T-cell (primary cell): ENCODE data around the gene AFAP1L1. TPM values are rescaled to one million over a fixed set of nuclear protein-coding genes. Genes with fewer than 3 reads are reported as not detected.

Experiments
- ATAC-seq, 4 experiments: fragments of 200-7000 bp in 3 of 4; fragments of 150-1000 bp in 1 of 4; cut with Tn5 transposase; replicated peaks in 1 of 4; 1 replicate in 3 of 4; 2 replicates in 1 of 4; pipeline ENCODE4 v1.10.0; 2021; ENCODE audit warnings: moderate library complexity in 3 of 4, mild to moderate bottlenecking in 2 of 4, moderate number of reproducible peaks in 1 of 4
- CTCF ChIA-PET, 2 donors: fragments of 300-600 bp; sonication (Branson Sonifier 250); formaldehyde crosslinking; loops; one replicate each; lab custom pipeline; 2022; ENCODE audit warnings: antibody characterized with exemption in 2 of 2; lab: Charles Lee
- POLR2A ChIA-PET, 2 donors: fragments of 300-600 bp; sonication (Branson Sonifier 250); formaldehyde crosslinking; loops; one replicate each; lab custom pipeline; 2022; ENCODE audit warnings: antibody characterized with exemption in 2 of 2; lab: Charles Lee
- DNase-seq, 35 experiments: peaks; one replicate each; pipeline versions ENCODE4 v3.0.0 to v3.0.0-alpha.2; 2013 to 2023
- H3K27ac ChIP-seq: one replicate; pipeline ENCODE4 v1.5.1; 2013; ENCODE audit warnings: low read length
- H3K27me3 ChIP-seq, 2 experiments: replicated peaks in 1 of 2; 1 replicate in 1 of 2; 2 replicates in 1 of 2; pipeline versions ENCODE4 v1.6.1 to v1.7.0; 2013; ENCODE audit warnings: low read length in 1 of 2, mixed read lengths in 1 of 2; ENCODE audit not compliant: control insufficient read depth in 2 of 2, insufficient read depth in 2 of 2; ENCODE audit errors: extremely low read depth in 1 of 2
- H3K36me3 ChIP-seq, 2 donors: 1 replicate in 1 of 2; 2 replicates in 1 of 2; pipeline versions ENCODE4 v1.6.1 to v1.7.0; 2013; ENCODE audit warnings: low read length in 1 of 2; ENCODE audit not compliant: control insufficient read depth in 2 of 2, insufficient read depth in 1 of 2; ENCODE audit errors: extremely low read depth in 1 of 2
- H3K4me1 ChIP-seq, 2 experiments: 1 replicate in 1 of 2; 2 replicates in 1 of 2; pipeline versions ENCODE4 v1.6.1 to v1.7.0; 2013; ENCODE audit warnings: low read length in 2 of 2, mixed read lengths in 1 of 2; ENCODE audit not compliant: insufficient read depth in 2 of 2, control insufficient read depth in 1 of 2; ENCODE audit errors: extremely low read depth in 1 of 2
- H3K4me3 ChIP-seq, 2 donors: 1 replicate in 1 of 2; 2 replicates in 1 of 2; pipeline versions ENCODE4 v1.5.1 to v1.7.0; 2013; ENCODE audit warnings: mild to moderate bottlenecking in 2 of 2, low read length in 1 of 2, moderate library complexity in 1 of 2; ENCODE audit not compliant: control insufficient read depth in 1 of 2; ENCODE audit errors: extremely low read depth in 1 of 2
- H3K9me3 ChIP-seq: 2 replicates; pipeline ENCODE4 v1.7.0; 2013
- H3K27ac Mint-ChIP-seq, 2 donors: one replicate each; pipeline ENCODE4 v1.8.0; 2020 to 2021; ENCODE audit warnings: mild to moderate bottlenecking in 2 of 2, mixed read lengths in 2 of 2
- H3K27me3 Mint-ChIP-seq, 2 donors: one replicate each; pipeline ENCODE4 v1.8.0; 2021 to 2022; ENCODE audit warnings: mixed read lengths in 2 of 2
- H3K36me3 Mint-ChIP-seq: one replicate; pipeline ENCODE4 v1.8.0; 2021; ENCODE audit warnings: mixed read lengths
- H3K4me1 Mint-ChIP-seq, 3 donors: one replicate each; pipeline ENCODE4 v1.8.0; 2020 to 2022; ENCODE audit warnings: mixed read lengths in 3 of 3, mild to moderate bottlenecking in 1 of 3
- H3K4me3 Mint-ChIP-seq, 3 donors: one replicate each; pipeline ENCODE4 v1.8.0; 2020 to 2022; ENCODE audit warnings: mild to moderate bottlenecking in 3 of 3, mixed read lengths in 3 of 3, moderate library complexity in 3 of 3
- H3K9me3 Mint-ChIP-seq, 3 donors: one replicate each; pipeline ENCODE4 v1.8.0; 2020 to 2022; ENCODE audit warnings: mixed read lengths in 3 of 3
- whole genome bisulfite sequencing: methylation state at CpG from one replicate; pipeline ENCODE4 v1.1.5; 2013; ENCODE audit warnings: missing lambda C conversion rate; ENCODE audit not compliant: insufficient coverage; 5-methylcytosine and 5-hydroxymethylcytosine counted together
- total RNA-seq, 35 experiments: library from RNA in 6 of 35; stranded (reverse) in 6 of 35; fragments of 120-200 nt in 1 of 35; gene quantifications; one replicate each; pipeline versions ENCODE4 v1.2.1 to v1.2.4 and lab custom pipeline; 2013 to 2026

The AFAP1L1 gene
- total RNA-seq, 5 donors from 2014 or later (not counting 1 experiment from before 2014, with no cell fraction given): 0.20 to 0.99 (median 0.50) TPM

- H3K9me3 Mint-ChIP-seq: no peaks in the 10 kb centered on the region
- H3K36me3 Mint-ChIP-seq: no peaks in the 10 kb centered on the region
- DNase-seq (no peak), ATAC-seq (no peak)
- no peaks in the 10 kb centered on the region for H3K36me3 ChIP-seq
- no peak overlapping the region for H3K27ac ChIP-seq
- H3K9me3 ChIP-seq: no peaks in the 10 kb centered on the region
- no peak overlapping the region for H3K4me3 Mint-ChIP-seq
- H3K27me3 ChIP-seq: peaks cover 0 to 20% of the 10 kb centered on the region in 2 experiments
- ChIA-PET POLR2A (interaction anchor here in 1 of 2 donors (1.0 kb wide), 1 partner anchor 72 kb away, joined by 3 read pairs; no protein-coding TSS in a partner anchor), CTCF (interaction anchor here (0.5 to 2.3 kb wide), 13 partner anchors 8 to 183 kb away, joined by 3 to 7 read pairs (median 3); no protein-coding TSS in a partner anchor)
- WGBS: 88% methylated on average over 6 of the region's 12 CpGs
- peaks cover 0 to 2% of the 10 kb centered on the region in 2 donors for H3K27me3 Mint-ChIP-seq
- H3K4me1 ChIP-seq: peaks cover 0 to 7% of the 10 kb centered on the region in 2 experiments
- H3K4me3 ChIP-seq: no peak overlapping the region
- H3K4me1 Mint-ChIP-seq: peaks cover 0 to 9% (median 2%) of the 10 kb centered on the region in 3 donors
- no peak overlapping the region for H3K27ac Mint-ChIP-seq
These were observed 111.0 kb downstream of the AFAP1L1 start for GRCh38 chr5:149382517-149383220.

- Histone ChIP-seq H3K9me3 (no peaks in the 10 kb centered on the region), H3K4me1 (peaks cover 0 to 7% of the 10 kb centered on the region in 2 experiments), H3K36me3 (no peaks in the 10 kb centered on the region), H3K27ac (no peak overlapping the region), H3K4me3 (no peak overlapping the region), H3K27me3 (peaks cover 0 to 20% of the 10 kb centered on the region in 2 experiments)
- WGBS: 100% methylated on average over 1 of the region's 9 CpGs
- H3K27ac Mint-ChIP-seq: no peak overlapping the region
- H3K9me3 Mint-ChIP-seq: no peaks in the 10 kb centered on the region
- H3K36me3 Mint-ChIP-seq: no peaks in the 10 kb centered on the region
- peaks cover 0 to 2% of the 10 kb centered on the region in 2 donors for H3K27me3 Mint-ChIP-seq
- ATAC-seq (no peak), DNase-seq (no peak)
- H3K4me1 Mint-ChIP-seq: peaks cover 0 to 9% (median 2%) of the 10 kb centered on the region in 3 donors
- ChIA-PET POLR2A (no interaction called here), CTCF (interaction anchor here in 1 of 2 donors (2.3 kb wide), 1 partner anchor 183 kb away, joined by 7 read pairs; no protein-coding TSS in a partner anchor)
- no peak overlapping the region for H3K4me3 Mint-ChIP-seq
These were observed 111.7 kb downstream of the AFAP1L1 start for GRCh38 chr5:149383399-149383798.

- DNase-seq: no peak
- Histone ChIP-seq H3K27me3 (peaks cover 0 to 14% of the 10 kb centered on the region in 2 experiments), H3K4me3 (no peak overlapping the region), H3K9me3 (no peaks in the 10 kb centered on the region), H3K27ac (no peak overlapping the region), H3K36me3 (no peaks in the 10 kb centered on the region), H3K4me1 (peaks cover 0 to 7% of the 10 kb centered on the region in 2 experiments)
- ATAC-seq: no peak
- POLR2A ChIA-PET: no interaction called here
- Mint-ChIP-seq H3K27ac (no peak overlapping the region), H3K9me3 (no peaks in the 10 kb centered on the region), H3K4me3 (no peak overlapping the region), H3K27me3 (peaks cover 0 to 2% of the 10 kb centered on the region in 2 donors), H3K36me3 (no peaks in the 10 kb centered on the region), H3K4me1 (peaks cover 0 to 9% (median 6%) of the 10 kb centered on the region in 3 donors)
- WGBS: 80% methylated on average over 2 of the region's 5 CpGs
- CTCF ChIA-PET: interaction anchor here in 1 of 2 donors (1.2 kb wide), 1 partner anchor 10 kb away, joined by 3 read pairs; no protein-coding TSS in a partner anchor
These were observed 114.5 kb downstream of the AFAP1L1 start for GRCh38 chr5:149386166-149386565.

GRCh38 chr5:149387081-149387631 is 115.5 kb downstream of the AFAP1L1 start:
- H3K36me3 ChIP-seq: no peaks in the 10 kb centered on the region
- Mint-ChIP-seq H3K27ac (no peak overlapping the region), H3K4me1 (peaks cover 0 to 4% (median under 1%) of the 10 kb centered on the region in 3 donors), H3K27me3 (no peaks in the 10 kb centered on the region), H3K36me3 (no peaks in the 10 kb centered on the region), H3K4me3 (no peak overlapping the region), H3K9me3 (no peaks in the 10 kb centered on the region)
- peaks cover 0 to 5% of the 10 kb centered on the region in 2 experiments for H3K27me3 ChIP-seq
- peaks cover 0 to under 1% of the 10 kb centered on the region in 2 experiments for H3K4me1 ChIP-seq
- no peak for DNase-seq
- no peak overlapping the region for H3K27ac ChIP-seq
- 92% methylated on average over 4 of the region's 9 CpGs for WGBS
- no peaks in the 10 kb centered on the region for H3K9me3 ChIP-seq
- ChIA-PET CTCF (interaction anchor here in 1 of 2 donors (0.5 to 0.7 kb wide), 2 partner anchors 77 to 647 kb away, joined by 3 to 4 read pairs; no protein-coding TSS in a partner anchor), POLR2A (no interaction called here)
- no peak overlapping the region for H3K4me3 ChIP-seq
- ATAC-seq: no peak

- WGBS: 100% methylated on average over 1 of the region's 1 CpG
- Mint-ChIP-seq H3K4me3 (no peak overlapping the region), H3K36me3 (no peaks in the 10 kb centered on the region), H3K27ac (no peak overlapping the region), H3K27me3 (no peaks in the 10 kb centered on the region), H3K4me1 (peaks cover 0 to 4% (median 0%) of the 10 kb centered on the region in 3 donors), H3K9me3 (no peaks in the 10 kb centered on the region)
- Histone ChIP-seq H3K4me3 (no peak overlapping the region), H3K36me3 (no peaks in the 10 kb centered on the region), H3K9me3 (no peaks in the 10 kb centered on the region), H3K27ac (no peak overlapping the region), H3K27me3 (peaks cover 0 to 2% of the 10 kb centered on the region in 2 experiments), H3K4me1 (no peaks in the 10 kb centered on the region)
- ChIA-PET POLR2A (no interaction called here), CTCF (interaction anchor here in 1 of 2 donors (0.7 kb wide), 1 partner anchor 599 kb away, joined by 5 read pairs; no protein-coding TSS in a partner anchor)
- DNase-seq (no peak), ATAC-seq (no peak)
These were observed 116.3 kb downstream of the AFAP1L1 start for GRCh38 chr5:149387982-149388381.

- no peak overlapping the region for H3K4me3 Mint-ChIP-seq
- DNase-seq (no peak), ATAC-seq (no peak)
- ChIA-PET POLR2A (no interaction called here), CTCF (no interaction called here)
- H3K36me3 Mint-ChIP-seq: no peaks in the 10 kb centered on the region
- H3K27me3 Mint-ChIP-seq: no peaks in the 10 kb centered on the region
- no peak overlapping the region for H3K27ac ChIP-seq
- H3K4me3 ChIP-seq: no peak overlapping the region
- H3K27ac Mint-ChIP-seq: no peak overlapping the region
- no peaks in the 10 kb centered on the region for H3K9me3 Mint-ChIP-seq
- no peaks in the 10 kb centered on the region for H3K27me3 ChIP-seq
- H3K9me3 ChIP-seq: no peaks in the 10 kb centered on the region
- peaks cover 0 to 4% (median 0%) of the 10 kb centered on the region in 3 donors for H3K4me1 Mint-ChIP-seq
- H3K4me1 ChIP-seq: no peaks in the 10 kb centered on the region
- H3K36me3 ChIP-seq: no peaks in the 10 kb centered on the region
- WGBS: 84% methylated on average over 5 of the region's 7 CpGs
These were observed 117.0 kb downstream of the AFAP1L1 start for GRCh38 chr5:149388498-149389190.
